Measurements from ENCODE around the gene TMEM54.

The TMEM54 gene

DNA sequence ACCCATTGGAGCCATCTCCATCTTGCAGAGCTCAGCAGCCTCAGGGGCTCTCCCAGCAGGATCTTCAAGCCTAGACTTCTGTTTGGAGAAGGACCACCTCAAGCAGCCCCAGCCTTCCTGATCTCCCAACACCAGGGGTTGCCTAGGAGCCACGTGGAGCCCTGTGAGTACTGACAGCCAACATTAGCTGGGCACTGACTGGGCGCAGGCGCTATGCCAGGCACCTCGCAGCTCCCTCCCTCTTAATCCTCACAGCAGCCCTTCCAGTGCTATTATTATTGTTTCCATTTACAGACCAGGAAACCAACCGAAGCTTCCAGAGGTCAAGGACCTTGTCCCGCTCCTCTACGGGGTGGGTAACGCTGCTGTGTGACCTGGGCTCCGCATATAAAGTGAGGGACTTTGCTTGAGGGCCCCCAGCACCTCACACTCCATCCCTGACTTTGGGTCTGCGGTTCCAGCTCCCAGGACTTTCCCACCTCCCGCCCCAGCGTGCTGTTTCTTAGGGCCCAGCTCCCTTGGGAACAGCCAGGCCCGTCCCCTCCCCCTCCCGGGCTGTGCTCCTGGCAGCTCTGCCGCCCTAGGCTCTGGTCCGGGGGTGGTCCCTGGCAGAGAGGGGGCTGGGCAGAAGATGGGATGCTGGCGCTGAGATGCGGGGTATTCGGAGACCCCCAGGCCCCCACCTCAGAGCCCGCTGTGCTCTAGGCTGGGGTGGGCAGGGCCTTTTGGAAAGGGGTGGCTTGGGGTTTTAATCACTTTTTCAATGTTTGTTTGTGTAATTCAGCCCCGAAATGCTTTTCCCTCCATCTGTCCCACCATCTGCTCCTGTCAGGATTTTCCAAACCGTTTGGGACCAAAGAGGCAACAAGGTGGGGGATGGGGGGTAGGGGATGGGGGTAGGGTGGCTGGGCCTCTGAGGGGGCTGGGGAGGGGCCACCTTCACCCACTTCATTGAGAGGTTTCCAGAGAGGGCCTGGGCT, 19.0 kb downstream of the TMEM54 start:
- in situ Hi-C loops (cut with HindIII; ENCODE audit: low sequenced_read_pairs) = no loop called here

DNA sequence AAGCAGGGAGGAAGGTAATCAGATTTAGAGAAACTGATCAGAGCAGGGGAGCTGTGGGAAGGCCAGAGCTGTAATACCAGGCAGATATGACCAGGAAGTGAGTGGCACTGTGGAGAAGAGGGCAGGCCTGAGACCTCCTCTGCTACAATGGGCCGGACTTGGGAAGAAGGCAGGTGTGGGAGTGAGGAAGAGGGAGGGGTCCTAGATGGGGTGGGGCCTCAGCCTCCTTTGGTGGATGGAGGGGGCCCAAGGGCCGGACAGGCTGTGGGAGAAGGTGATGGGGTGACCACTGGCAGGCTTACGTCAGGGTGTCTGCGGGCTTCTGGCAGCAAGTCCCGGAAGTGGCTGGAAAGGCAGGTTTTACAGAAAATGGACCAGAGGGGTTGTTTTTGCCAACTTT, 19.9 kb downstream of the TMEM54 start:
- in situ Hi-C loops (cut with HindIII; ENCODE audit: low sequenced_read_pairs) = no loop called here

DNA sequence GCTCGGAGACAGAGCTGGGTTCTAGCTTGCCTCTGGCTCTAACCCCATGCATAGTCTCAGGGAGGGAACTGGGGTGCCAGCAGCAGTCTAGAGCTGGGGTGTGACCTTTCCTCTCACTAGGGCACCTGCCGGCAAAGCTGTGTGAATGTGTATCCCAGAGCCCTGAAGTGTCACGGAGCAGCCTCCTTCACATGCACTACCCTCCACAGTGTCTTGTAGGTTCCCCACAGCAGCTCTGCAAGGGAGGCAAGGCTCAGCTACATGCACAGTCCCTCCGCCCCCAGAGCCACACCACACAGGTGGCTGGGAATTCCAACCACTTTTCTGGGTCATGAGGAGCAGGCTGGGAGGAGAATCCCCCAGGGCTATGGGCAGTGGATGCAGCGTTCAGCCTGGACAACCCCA, 22.6 kb downstream of the TMEM54 start:
- in situ Hi-C loops (cut with HindIII; ENCODE audit: low sequenced_read_pairs) = no loop called here

DNA sequence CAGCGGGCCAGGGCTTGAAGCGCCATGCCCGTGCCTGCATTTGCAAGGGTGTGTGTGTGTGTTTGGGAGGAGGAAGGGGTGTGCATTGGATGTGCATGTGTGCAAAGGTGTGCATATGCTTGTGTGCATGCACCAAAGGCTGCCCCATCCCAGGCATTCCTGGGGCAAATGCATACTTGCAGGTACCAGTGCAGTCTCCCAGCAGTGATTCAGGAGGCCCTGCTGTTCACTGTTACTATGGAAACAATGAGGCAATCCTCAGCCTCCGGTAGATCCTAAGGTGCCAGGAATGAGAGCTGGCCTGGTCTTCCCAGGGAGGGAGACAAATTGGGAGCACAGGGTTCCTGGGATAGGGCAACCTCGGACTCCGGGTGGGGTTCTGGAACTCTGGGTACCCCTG, 23.0 kb downstream of the TMEM54 start:
- in situ Hi-C loops (cut with HindIII; ENCODE audit: low sequenced_read_pairs) = no loop called here

DNA sequence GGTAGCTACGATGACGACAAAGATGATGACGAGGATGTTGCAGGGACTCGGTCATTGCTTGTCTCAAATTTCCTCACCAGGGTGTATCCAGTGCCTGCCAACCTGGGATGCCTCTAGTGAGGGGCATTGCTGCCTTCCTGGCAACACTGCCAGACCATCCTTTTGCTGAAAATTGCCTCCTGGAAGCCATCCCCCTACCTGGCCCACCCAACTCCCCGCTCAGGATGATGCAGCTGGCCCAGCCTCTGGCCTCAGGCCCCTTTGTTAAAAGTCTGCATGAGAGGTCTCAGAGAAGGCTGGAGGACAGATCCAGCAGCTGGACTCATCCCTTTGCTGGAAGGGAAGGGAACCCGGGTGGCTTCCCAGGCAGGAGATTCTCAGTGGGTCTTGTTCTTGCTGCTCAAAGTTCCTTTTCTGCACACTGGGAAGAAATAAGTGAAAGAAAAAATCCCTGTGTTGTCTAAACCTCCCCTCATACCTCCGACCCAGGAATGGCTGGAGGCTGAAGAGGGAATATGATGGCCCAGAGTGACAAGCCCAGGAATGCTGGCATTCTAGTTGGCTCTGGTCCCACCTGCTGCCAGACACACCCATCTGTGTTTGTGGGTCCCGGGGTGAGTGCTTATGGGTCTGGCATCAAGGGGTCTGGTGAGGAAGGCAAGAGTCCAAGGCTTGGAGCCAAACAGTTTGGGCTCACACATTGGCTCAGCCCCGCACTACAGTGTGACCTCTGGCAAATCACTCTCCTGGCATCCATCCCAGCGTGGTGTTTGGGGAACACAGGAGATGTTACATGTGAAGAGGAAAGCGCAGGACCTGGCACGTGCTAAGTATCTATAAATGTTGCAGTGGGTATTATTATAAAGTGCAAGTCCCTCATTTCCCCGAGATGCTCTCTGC, 23.7 kb downstream of the TMEM54 start:
- in situ Hi-C loops (cut with HindIII; ENCODE audit: low sequenced_read_pairs) = no loop called here

DNA sequence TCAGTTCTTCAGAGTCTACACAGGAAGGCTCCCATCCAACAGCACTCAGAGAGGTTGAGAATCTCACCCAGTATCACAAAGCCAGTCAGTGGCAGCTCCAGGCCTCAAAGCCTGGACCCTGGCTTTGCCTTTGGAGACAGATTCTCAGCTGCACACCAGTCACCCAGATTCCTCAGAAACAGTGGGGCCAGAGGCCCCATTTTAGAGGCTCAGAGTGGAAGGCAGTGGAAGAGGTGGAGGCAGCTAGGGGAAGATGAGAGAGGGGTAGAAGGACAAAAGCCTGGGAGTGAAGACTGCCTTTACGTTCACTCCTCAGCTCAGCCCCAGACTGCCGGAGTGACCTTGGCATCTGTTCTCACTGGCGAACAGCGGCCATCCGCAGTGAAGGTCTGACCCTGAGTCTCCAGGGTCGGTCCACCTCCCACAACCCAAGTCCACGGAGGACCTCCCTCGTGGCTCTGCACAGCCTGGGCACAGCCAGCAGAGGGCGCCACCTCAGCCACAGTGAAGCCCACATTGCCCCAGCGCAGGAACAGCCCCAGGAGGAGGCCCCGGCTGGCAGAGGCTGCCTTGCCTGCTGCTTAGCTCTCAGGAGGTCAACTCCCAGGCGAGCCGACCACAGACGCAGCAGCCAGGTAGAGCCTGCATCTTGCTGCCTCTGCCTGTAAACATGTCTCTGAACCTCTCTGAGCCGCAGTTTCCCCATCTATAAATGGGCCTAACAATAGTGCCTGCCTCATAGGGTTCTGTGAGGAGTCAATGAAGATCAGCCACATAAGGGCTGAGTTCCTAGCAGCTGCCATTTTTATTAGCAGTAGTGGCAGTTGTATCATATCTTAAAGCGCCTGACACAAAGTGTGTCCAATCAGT, 24.6 kb downstream of the TMEM54 start:
- in situ Hi-C loops (cut with HindIII; ENCODE audit: low sequenced_read_pairs) = no loop called here

DNA sequence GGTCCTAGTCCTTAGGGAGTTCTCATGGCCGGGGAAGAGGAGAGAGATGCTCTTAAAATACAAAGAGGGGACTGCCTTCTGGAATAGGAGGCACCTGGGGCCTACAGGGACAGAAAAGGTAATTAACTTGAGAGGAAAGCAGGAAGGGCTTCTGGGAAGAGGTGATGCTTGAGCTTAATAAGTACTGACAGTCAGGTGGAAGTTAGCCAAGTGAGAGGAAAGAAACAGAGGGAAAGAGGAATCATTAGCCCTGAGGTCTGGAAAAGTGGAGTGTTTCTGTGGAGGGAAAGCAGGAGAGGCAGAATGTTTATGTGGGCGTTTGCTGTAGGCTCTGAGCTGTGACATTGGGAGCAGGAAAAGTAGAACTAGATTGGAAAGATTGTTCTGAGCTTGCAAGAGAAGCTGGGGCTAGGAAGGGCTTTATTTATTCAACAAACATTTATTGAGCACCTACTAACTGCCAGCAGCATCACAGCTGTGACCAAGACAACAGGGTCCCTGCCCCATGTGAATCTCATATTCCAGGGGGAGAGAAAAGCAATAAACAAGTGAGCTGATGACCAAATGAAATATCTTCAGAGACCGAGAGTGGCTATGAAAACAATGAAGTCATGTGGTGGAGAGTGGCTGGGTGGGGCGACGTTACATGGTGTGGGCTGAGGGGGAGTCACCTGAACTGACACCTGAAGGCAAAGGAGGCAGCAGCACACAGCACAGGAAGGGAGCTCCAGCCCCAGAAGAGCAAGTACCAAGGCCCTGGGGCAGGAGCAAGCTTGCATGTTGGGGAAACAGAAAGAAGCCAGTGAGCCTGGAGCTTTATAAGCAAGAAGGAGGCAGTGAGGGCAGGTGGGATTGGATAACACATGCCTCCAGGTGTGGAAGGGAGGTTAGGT, 26.1 kb downstream of the TMEM54 start:
- in situ Hi-C loops (cut with HindIII; ENCODE audit: low sequenced_read_pairs) = no loop called here

DNA sequence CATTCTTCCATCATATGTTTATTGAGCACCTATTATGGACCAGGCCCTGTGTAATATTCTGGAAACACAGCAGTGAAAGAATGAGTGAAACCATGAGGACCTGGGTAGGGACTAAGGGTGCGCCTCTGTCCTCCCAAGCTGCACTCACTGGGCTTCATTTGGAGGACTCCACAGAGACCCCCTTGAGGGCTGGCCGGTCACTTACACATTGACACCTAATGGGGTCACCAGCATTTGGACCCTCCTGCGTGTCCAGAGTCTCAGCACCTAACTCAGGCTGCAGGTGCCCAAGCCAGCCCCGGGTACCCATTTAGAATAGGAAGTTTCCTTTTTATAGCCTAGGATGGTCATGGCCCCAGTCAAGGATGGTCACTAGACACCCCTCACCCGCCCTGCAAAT, 27.7 kb downstream of the TMEM54 start:
- in situ Hi-C loops (cut with HindIII; ENCODE audit: low sequenced_read_pairs) = no loop called here

DNA sequence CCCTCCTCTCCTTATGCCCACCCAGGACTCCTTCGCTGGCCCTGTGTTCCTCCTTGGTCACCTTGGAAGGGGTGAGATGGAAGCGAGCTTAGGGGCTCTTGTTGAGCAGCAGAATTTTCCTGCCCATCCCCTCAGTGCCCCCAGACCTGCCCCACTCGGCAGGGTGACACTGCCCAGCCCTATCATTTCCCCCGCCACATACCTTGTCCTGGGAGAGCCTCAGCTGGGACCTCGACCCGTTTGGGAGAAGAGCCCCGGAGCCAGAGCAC, 29.1 kb downstream of the TMEM54 start:
- in situ Hi-C loops (cut with HindIII; ENCODE audit: low sequenced_read_pairs) = no loop called here

DNA sequence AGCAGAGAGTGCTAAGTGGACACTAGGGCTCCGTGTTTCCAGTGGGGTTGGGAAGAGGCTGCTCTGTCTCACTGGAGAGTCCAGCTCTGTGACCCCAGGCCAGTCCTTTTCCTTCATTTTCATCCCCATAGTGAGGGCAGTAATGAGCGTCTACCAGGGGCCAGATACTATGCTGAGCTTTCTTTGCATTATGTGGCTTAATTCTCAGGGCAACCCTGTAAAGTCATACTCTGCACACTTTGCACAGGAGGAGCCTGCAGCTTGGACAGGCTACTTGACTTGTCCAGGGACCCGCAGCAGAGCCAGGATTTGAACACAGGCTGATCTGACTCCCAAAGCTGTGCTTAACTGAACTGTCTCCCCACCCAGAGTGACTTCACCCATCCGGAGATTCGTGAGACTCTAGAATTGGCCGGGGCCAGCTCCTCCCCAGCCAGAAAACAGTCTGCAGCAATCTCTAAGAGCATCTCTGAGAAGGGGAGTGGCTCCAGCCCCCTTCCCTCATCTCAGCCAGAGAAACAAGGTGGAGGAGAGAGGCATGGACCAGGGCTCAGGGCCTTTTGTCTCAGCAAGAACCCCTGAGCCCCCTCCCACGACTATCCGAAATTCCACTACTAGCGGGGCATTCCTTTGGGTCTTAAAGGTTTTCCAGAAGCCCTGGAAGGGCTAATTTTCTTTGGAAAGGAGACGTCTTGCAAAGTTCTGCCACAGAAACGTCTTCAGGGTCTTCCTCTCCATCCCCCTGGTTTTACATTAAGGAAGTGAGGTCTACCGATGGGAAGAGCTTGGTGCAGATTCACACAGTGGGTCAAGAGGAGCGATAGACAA, 29.6 kb downstream of the TMEM54 start:
- in situ Hi-C loops (cut with HindIII; ENCODE audit: low sequenced_read_pairs) = no loop called here

DNA sequence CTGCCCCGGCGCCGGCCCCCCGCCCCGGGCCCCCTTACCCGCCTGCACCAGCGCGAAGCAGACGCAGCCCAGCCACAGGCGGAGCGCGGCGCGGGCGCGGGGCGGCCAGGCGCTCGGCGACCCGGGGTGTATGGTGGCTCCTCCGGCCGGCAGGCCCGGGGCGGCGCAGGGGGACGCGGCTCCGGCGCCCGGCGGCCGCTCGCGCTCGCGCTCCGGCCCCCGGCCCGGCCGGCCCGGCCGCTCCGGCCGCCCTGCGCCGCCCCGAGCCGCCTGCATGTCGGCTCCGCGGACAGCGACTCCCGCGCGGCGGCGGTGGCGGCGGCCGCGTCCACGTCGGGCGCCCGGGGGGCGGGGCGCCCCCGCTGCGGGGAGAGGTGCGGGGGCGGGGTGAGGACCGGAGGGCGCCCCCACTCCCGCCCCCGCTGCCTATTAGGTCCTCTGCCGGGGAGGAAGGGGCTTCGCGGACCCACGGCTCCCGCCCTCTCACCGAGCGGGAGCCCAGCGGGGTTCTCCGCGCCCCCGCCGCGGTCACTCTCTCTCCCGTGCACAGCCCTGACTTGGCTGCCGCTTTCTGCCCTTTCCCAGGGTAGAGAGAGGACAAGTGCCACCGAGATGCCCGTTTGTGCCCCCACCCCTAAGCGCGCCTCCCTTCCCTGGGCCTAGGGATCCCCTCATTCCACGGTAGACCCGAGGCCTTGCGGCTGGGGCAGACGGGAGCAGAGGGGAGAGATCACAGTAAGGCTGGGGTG, 30.4 kb downstream of the TMEM54 start, which contains the start of gene FNDC5:
Gene FNDC5 (minus strand): TSS at position 298 of the 749 bp plus-strand sequence.
- in situ Hi-C loops (cut with HindIII; ENCODE audit: low sequenced_read_pairs) = no loop called here

DNA sequence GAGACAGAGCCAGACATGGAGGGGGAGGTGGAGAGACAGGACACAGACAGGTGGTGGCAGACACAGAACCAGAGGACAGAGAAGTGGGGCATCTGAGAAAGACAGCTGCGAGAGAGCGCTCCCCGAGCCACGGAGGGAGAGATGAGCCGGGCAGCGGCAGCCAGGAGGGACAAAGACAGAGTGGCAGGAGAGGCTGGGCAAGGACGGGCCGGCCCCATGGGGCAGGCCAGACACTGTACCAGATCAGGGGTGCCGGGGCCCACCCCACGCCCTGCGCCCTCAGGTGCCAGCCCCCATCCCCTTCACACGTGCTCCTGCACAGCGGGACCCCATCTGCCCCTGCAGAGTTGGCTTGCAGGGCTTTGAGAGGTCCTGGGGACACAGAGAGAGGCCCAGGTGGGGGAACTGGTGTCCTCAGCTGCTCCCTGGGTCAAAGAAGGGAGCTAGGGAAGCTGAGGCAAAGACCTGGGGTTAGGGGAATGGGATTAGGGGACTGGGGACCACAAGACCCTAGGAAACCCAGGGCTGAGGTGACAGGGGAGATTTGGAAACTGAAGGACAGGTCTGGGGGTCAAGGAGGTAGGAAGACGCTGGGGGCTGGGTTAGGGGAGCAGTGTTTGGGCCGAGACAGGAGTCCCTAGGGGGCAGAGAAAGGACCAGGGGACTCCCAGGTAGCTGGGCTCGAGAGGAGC, 31.1 kb downstream of the TMEM54 start:
- in situ Hi-C loops (cut with HindIII; ENCODE audit: low sequenced_read_pairs) = no loop called here

DNA sequence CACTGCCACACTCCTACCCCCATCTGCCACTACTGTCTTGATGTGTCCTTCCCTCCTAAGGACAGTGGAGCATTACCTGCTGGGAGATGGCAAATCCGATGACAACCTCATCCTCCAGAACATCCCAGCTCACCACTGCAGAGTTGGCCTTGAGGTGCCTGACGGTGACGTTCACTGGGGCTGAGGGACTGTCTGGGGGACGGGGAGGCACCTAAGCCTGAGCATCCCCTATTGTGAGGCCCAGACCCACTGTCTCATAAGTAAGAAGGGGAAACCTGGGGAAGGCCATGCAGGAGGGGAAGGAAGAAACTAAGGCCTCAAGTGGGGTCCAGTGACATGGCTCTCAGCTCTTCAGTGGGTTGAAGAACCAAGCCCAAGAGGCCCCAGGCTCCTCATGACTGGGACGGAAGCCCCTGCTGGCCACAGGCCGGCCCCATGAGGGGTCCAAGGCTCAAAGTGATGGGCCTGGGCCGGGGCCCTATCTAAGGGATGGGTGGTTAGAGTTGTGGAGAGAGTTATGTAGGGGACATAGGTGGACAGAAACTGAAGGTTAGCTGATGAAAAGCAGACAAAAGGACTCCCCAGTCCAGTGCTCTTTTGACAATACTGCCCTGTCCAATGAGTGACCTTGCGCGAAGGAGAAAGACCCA, 32.3 kb downstream of the TMEM54 start:
- in situ Hi-C loops (cut with HindIII; ENCODE audit: low sequenced_read_pairs) = no loop called here

DNA sequence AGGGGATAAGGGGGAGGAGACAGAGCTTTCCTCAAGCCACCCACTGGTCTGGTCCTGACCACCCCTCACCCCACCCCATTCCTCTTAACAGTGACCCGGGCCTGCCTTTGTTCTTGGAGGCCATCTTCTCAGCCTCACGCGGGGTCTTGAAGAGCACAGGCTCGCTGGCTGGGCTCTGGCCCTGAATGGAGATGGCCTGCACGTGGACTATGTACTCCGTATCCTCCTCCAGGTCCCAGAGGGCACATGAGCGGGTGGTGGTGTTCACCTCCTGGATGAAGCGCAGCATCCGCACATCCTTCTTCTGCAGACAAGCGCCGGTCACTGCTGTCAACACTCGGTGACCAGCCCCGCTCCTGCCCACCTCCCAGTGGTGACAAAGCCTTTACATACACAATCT, 33.1 kb downstream of the TMEM54 start:
- in situ Hi-C loops (cut with HindIII; ENCODE audit: low sequenced_read_pairs) = no loop called here

DNA sequence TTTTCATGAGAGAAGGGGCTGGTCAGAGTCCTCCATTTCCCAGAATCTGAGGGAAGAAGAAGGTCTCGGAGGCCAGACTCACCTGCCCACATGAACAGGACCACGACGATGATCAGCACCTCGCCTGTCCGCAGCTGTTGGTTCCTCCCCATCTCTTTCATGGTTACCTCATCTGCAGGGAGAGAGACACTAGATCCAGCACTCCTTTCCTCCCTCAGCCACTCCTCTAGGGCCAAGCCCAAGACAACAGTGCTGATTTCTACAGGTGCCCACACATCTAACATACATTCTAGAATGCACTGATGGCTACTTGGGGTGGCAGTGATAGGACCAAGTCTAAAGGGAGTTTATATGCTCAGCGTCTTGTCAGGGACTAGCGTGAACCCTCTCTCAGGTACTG, 33.5 kb downstream of the TMEM54 start:
- in situ Hi-C loops (cut with HindIII; ENCODE audit: low sequenced_read_pairs) = no loop called here

DNA sequence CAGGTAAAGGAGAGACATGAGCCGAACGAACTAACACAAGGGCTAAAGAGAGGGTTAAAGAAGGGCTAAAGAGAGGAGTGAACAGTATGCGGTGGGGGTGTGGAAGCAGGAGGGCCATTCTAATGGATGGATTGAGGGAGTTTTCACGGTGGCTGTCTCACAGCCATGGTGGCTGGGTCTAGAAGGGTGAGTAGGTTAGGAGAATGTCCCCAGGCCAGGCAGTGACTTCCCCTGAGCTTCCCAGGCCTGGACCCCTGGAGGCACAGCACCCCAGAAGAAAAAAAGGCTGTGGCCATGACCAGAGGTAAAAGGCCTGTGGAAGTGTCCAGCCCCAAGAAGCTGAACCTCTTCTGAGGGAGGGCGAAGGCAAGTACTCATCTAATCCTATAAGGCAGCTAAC, 34.0 kb downstream of the TMEM54 start:
- in situ Hi-C loops (cut with HindIII; ENCODE audit: low sequenced_read_pairs) = no loop called here

DNA sequence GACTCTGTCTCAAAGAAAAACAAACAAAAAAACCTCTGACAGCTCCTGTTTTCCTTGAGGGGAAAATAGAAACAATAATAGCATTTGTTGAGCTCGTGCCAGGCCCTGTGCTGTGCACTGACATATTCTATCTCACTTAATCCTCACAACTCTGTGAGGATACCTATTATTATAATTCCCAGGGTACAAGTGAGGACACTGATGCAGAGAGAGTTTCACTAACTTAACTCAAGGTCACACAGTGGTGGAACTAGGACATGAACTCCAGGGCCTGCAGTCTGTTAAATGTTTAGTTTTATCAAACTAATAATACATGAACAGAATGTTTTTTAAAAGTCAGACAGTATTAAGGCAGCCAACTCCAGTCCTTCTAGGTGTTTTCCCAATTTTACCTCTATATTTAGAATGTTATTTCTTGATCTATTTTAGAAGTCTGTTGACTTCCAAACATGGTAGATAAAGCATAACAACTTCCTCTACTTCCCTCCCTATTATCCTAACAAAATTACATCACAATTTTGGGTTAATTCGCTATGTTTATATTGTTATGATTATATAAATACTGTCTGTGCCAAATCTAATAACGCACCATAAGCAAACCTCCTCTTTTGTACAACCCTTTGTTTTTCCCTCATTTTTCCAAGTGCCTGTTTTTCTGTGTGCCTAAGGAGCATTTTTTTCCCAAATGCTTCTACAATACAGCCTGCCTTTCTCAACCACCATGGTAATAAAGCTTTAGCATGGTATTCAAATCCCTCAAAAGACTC, 35.4 kb downstream of the TMEM54 start:
- in situ Hi-C loops (cut with HindIII; ENCODE audit: low sequenced_read_pairs) = no loop called here

All from DLD1 (cell line).